Sigmoid colon (tissue), 3 donors: ENCODE results near the gene VPS13C.

Source experiments
- POLR2A ChIP-seq, 2 donors: fragments of 450-650 bp; IDR thresholded peaks; one replicate each; pipeline ENCODE4 v1.6.1; 2016; ENCODE audit warnings: antibody characterized with exemption in 2 of 2, mild to moderate bottlenecking in 2 of 2, moderate library complexity in 2 of 2
- TF ChIP-seq, protein P1 (sequence below), 4 experiments: fragments of 450-650 bp in 3 of 4; fragments of 200-600 bp in 1 of 4; IDR thresholded peaks; one replicate each; pipeline ENCODE4 v1.5.1; 2016 to 2019; ENCODE audit warnings: antibody characterized with exemption in 4 of 4, mild to moderate bottlenecking in 3 of 4, moderate library complexity in 2 of 4

DNA sequence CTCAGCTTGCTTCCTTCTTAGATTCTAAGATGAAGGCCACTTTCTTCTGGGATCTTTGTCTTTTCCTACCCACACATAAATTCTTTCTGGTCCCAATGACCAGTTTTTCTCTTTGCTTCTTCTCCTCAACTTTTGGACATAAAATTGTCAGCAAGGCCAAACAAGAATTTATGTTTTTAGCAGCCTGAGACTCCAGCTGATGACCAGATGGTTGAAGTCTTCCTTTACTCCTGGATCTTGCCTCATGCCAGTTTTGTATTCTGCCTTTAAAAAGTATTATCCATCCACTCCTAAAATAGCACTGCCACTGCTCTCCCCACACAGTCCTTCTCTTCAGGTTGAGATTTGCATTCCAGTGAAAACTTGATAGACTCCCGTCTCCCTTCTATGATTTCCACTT is 236.0 kb downstream of the VPS13C start:
- TF ChIP-seq, protein P1, sequence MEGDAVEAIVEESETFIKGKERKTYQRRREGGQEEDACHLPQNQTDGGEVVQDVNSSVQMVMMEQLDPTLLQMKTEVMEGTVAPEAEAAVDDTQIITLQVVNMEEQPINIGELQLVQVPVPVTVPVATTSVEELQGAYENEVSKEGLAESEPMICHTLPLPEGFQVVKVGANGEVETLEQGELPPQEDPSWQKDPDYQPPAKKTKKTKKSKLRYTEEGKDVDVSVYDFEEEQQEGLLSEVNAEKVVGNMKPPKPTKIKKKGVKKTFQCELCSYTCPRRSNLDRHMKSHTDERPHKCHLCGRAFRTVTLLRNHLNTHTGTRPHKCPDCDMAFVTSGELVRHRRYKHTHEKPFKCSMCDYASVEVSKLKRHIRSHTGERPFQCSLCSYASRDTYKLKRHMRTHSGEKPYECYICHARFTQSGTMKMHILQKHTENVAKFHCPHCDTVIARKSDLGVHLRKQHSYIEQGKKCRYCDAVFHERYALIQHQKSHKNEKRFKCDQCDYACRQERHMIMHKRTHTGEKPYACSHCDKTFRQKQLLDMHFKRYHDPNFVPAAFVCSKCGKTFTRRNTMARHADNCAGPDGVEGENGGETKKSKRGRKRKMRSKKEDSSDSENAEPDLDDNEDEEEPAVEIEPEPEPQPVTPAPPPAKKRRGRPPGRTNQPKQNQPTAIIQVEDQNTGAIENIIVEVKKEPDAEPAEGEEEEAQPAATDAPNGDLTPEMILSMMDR (IDR thresholded peaks at IDR 0.05) = no peak
- TF ChIP-seq POLR2A (IDR thresholded peaks at IDR 0.05) = no peak
